Neuronal stem cell (in vitro differentiated cells): Measurements from ENCODE around the gene SPACA9.

Source experiments
- DNase-seq: peaks from one replicate; pipeline ENCODE4 v3.0.0-alpha.2; 2013; ENCODE audit warnings: low spot score
- H2AFZ ChIP-seq: one replicate; pipeline ENCODE4 v1.6.1; 2013; ENCODE audit warnings: mild to moderate bottlenecking, low read length, inconsistent platforms
- H2AK5ac ChIP-seq: 2 replicates; pipeline ENCODE4 v1.6.1; 2013; ENCODE audit warnings: low read depth, mild to moderate bottlenecking, inconsistent platforms, low read length, moderate library complexity, mixed read lengths
- H2BK120ac ChIP-seq: 2 replicates; pipeline ENCODE4 v1.6.1; 2013; ENCODE audit warnings: low read depth, mild to moderate bottlenecking, inconsistent platforms, low read length, moderate library complexity, mixed read lengths
- H2BK12ac ChIP-seq: one replicate; pipeline ENCODE4 v1.6.1; 2013; ENCODE audit warnings: low read length, inconsistent platforms
- H2BK15ac ChIP-seq: 2 replicates; pipeline ENCODE4 v1.6.1; 2013; ENCODE audit warnings: mild to moderate bottlenecking, low read length, inconsistent platforms, mixed read lengths
- H2BK5ac ChIP-seq: one replicate; pipeline ENCODE4 v1.6.1; 2013; ENCODE audit warnings: inconsistent platforms, mild to moderate bottlenecking, low read length, moderate library complexity
- H3K14ac ChIP-seq: one replicate; pipeline ENCODE4 v1.6.1; 2013; ENCODE audit warnings: low read length, inconsistent platforms
- H3K18ac ChIP-seq: 2 replicates; pipeline ENCODE4 v1.6.1; 2013; ENCODE audit warnings: low read length, inconsistent platforms
- H3K23ac ChIP-seq: 2 replicates; pipeline ENCODE4 v1.6.1; 2013; ENCODE audit warnings: low read depth, mild to moderate bottlenecking, mixed read lengths, low read length, inconsistent platforms; ENCODE audit not compliant: poor library complexity
- H3K27ac ChIP-seq: replicated peaks from 3 replicates; pipeline ENCODE4 v1.5.1; 2013; ENCODE audit warnings: low read length, inconsistent platforms
- H3K27me3 ChIP-seq, 3 experiments: 2 replicates each; pipeline ENCODE4 v1.6.1; 2013; ENCODE audit warnings: low read length in 3 of 3, mild to moderate bottlenecking in 2 of 3, inconsistent platforms in 1 of 3, low read depth in 1 of 3, mixed read lengths in 1 of 3, moderate library complexity in 1 of 3; ENCODE audit not compliant: control insufficient read depth in 3 of 3, insufficient read depth in 3 of 3
- H3K36me3 ChIP-seq, 2 donors: replicated peaks in 1 of 2; 2 replicates each; pipeline ENCODE4 v1.6.1; 2013; ENCODE audit warnings: low read length in 2 of 2; ENCODE audit not compliant: control insufficient read depth in 2 of 2, insufficient read depth in 2 of 2
- H3K4ac ChIP-seq: 2 replicates; pipeline ENCODE4 v1.6.1; 2013; ENCODE audit warnings: inconsistent platforms, mild to moderate bottlenecking, low read length, moderate library complexity
- H3K4me1 ChIP-seq, 2 donors: 1 replicate in 1 of 2; 2 replicates in 1 of 2; pipeline ENCODE4 v1.6.1; 2013; ENCODE audit warnings: low read length in 2 of 2, low read depth in 1 of 2; ENCODE audit not compliant: control insufficient read depth in 2 of 2, insufficient read depth in 1 of 2
- H3K4me2 ChIP-seq: one replicate; pipeline ENCODE4 v1.6.1; 2013; ENCODE audit warnings: mild to moderate bottlenecking, low read length, inconsistent platforms; ENCODE audit not compliant: insufficient read depth, poor library complexity, severe bottlenecking
- H3K4me3 ChIP-seq, 2 donors: 2 replicates each; pipeline ENCODE4 v1.5.1; 2013; ENCODE audit warnings: low read length in 2 of 2, mild to moderate bottlenecking in 2 of 2, inconsistent platforms in 1 of 2, moderate library complexity in 1 of 2
- H3K79me1 ChIP-seq: one replicate; pipeline ENCODE4 v1.6.1; 2013; ENCODE audit warnings: low read depth, mild to moderate bottlenecking, inconsistent platforms, low read length, moderate library complexity
- H3K9ac ChIP-seq: one replicate; pipeline ENCODE4 v1.6.1; 2013; ENCODE audit warnings: mild to moderate bottlenecking, low read depth, low read length, inconsistent platforms; ENCODE audit not compliant: poor library complexity
- H3K9me3 ChIP-seq, 2 donors: replicated peaks in 1 of 2; 2 replicates each; pipeline versions ENCODE3 to v1.6.1; 2013; ENCODE audit warnings: low read length in 2 of 2, mild to moderate bottlenecking in 2 of 2, inconsistent platforms in 1 of 2, low read depth in 1 of 2, mixed read lengths in 1 of 2, moderate library complexity in 1 of 2; ENCODE audit not compliant: control insufficient read depth in 2 of 2, insufficient read depth in 1 of 2
- H4K8ac ChIP-seq: one replicate; pipeline ENCODE4 v1.6.1; 2013; ENCODE audit warnings: low read depth, mild to moderate bottlenecking, inconsistent platforms, low read length, moderate library complexity
- H4K91ac ChIP-seq: one replicate; pipeline ENCODE4 v1.6.1; 2013; ENCODE audit warnings: low read length, low read depth, mild to moderate bottlenecking, inconsistent platforms; ENCODE audit not compliant: poor library complexity
- WGBS, 2 donors: extraction: QIAGEN DNeasy Blood & Tissue Kit; methylation state at CpG; one replicate each; pipeline ENCODE4 v1.1.7; 2013; ENCODE audit warnings: missing lambda C conversion rate in 2 of 2, mixed read lengths in 1 of 2; ENCODE audit not compliant: insufficient read length in 2 of 2, insufficient replicate concordance in 1 of 2; ENCODE audit errors: extremely low coverage in 2 of 2; 5-methylcytosine and 5-hydroxymethylcytosine counted together

SPACA9 gene

DNA sequence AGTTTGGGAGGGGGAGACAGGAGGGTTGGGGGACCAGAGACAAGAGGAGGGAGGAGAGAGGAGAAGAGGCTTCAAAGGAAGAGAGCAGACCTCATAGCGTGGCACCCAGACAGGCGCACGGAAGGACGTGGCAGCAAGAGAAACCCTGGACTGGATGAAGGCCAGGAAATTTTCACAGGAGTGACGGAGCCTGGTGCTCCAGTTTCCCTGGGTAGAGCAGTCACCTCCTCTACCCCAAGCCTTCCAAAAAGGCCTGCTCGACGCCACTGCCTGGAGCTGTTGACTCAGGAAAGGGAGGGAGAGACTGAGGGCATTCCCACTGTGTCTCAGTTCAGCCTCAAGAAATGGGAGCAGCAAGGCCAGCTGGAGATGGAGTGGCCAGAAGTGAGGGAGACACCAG, 19.9 kb upstream of the SPACA9 start:
- H2BK120ac ChIP-seq: no peak overlapping the region
- no CpG with 5 or more reads among the region's 7 CpGs for WGBS, 2 donors
- no peak overlapping the region for H2BK12ac ChIP-seq
- no peaks in the 10 kb centered on the region for H3K79me1 ChIP-seq
- no peak overlapping the region for H2AFZ ChIP-seq
- H3K4me1 ChIP-seq: peaks cover 13 to 17% of the 10 kb centered on the region in 2 donors
- H3K36me3 ChIP-seq: no peaks in the 10 kb centered on the region
- H3K14ac ChIP-seq: no peak overlapping the region
- no peak overlapping the region for H2AK5ac ChIP-seq
- no peaks in the 10 kb centered on the region for H3K9me3 ChIP-seq
- no peak overlapping the region for H3K18ac ChIP-seq
- H3K27me3 ChIP-seq: no peaks in the 10 kb centered on the region
- no peak overlapping the region for H4K91ac ChIP-seq
- no peak overlapping the region for H3K23ac ChIP-seq
- no peak overlapping the region for H3K4me3 ChIP-seq
- DNase-seq: no peak
- H4K8ac ChIP-seq: no peak overlapping the region
- no peak overlapping the region for H3K4me2 ChIP-seq
- no peak overlapping the region for H3K4ac ChIP-seq
- no peak overlapping the region for H2BK5ac ChIP-seq
- H3K9ac ChIP-seq: no peak overlapping the region
- H2BK15ac ChIP-seq: peak overlapping the region; percentile 5
- H3K27ac ChIP-seq: no peak overlapping the region

DNA sequence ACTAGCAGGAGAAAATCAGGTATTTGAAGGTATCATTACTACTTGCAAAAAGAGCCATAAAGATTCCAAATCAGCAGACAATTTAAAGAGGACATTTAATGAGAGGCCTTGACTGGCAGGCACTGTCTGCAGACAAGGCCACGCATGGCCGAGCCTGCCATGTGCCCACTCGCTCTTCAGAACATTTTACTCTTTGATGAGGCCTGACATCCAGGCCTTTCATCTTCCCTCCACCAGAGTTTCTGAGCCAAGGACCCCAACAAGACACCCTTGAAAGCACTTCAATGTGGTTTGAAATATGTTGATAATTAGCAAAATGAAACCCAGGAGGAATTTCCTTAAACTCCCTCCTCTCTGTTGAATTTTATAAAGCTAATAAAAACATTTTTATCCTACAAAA, 17.0 kb upstream of the SPACA9 start:
- no peaks in the 10 kb centered on the region for H3K79me1 ChIP-seq
- H3K9me3 ChIP-seq: no peaks in the 10 kb centered on the region
- H2BK120ac ChIP-seq: no peak overlapping the region
- H2BK5ac ChIP-seq: peak overlapping the region; percentile 43
- H4K91ac ChIP-seq: no peak overlapping the region
- no CpG with 5 or more reads among the region's 3 CpGs for WGBS, 2 donors
- no peak overlapping the region for H3K27ac ChIP-seq
- no peak overlapping the region for H3K14ac ChIP-seq
- no peak overlapping the region for H2BK12ac ChIP-seq
- no peak for DNase-seq
- H3K4me2 ChIP-seq: no peak overlapping the region
- H3K4ac ChIP-seq: no peak overlapping the region
- no peak overlapping the region for H2AK5ac ChIP-seq
- H3K27me3 ChIP-seq: no peaks in the 10 kb centered on the region
- H2AFZ ChIP-seq: no peak overlapping the region
- H3K23ac ChIP-seq: no peak overlapping the region
- no peaks in the 10 kb centered on the region for H3K36me3 ChIP-seq
- H3K9ac ChIP-seq: peak overlapping the region; percentile 12
- H3K18ac ChIP-seq: no peak overlapping the region
- no peak overlapping the region for H2BK15ac ChIP-seq
- H3K4me1 ChIP-seq: peaks cover 13 to 17% of the 10 kb centered on the region in 2 donors
- no peak overlapping the region for H4K8ac ChIP-seq
- H3K4me3 ChIP-seq: no peak overlapping the region

DNA sequence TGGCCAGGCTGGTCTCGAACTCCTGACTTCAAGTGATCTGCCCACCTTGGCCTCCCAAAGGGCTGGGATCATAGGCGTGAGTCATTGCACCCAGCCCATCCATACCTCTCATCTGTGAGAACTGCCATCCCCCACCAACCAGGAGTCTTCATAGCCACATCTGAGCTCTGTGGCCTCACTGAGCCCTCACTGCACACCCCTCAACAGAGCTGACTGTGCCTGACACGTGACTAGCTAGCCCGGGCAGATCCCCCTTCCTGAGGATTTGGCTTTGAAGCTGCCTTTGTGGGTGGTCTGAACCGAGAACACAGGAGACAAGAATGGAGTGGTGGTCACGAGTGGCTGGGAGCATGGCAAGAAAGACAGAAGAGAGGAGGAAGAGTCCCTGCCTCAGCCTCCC, 16.2 kb upstream of the SPACA9 start:
- DNase-seq: no peak
- Histone ChIP-seq H2BK15ac (no peak overlapping the region), H4K8ac (no peak overlapping the region), H3K4me1 (peaks cover 5 to 12% of the 10 kb centered on the region in 2 donors), H2AK5ac (no peak overlapping the region), H3K4me3 (no peak overlapping the region), H3K23ac (no peak overlapping the region), H3K14ac (no peak overlapping the region), H4K91ac (peak overlapping the region; percentile 16), H3K4ac (no peak overlapping the region), H2AFZ (no peak overlapping the region), H3K4me2 (no peak overlapping the region), H3K27ac (no peak overlapping the region), H3K9me3 (no peaks in the 10 kb centered on the region), H3K79me1 (no peaks in the 10 kb centered on the region), H2BK5ac (no peak overlapping the region), H3K36me3 (no peaks in the 10 kb centered on the region), H3K9ac (no peak overlapping the region), H2BK120ac (no peak overlapping the region), H2BK12ac (no peak overlapping the region), H3K27me3 (no peaks in the 10 kb centered on the region), H3K18ac (no peak overlapping the region)
- WGBS, 2 donors: no CpG with 5 or more reads among the region's 6 CpGs

DNA sequence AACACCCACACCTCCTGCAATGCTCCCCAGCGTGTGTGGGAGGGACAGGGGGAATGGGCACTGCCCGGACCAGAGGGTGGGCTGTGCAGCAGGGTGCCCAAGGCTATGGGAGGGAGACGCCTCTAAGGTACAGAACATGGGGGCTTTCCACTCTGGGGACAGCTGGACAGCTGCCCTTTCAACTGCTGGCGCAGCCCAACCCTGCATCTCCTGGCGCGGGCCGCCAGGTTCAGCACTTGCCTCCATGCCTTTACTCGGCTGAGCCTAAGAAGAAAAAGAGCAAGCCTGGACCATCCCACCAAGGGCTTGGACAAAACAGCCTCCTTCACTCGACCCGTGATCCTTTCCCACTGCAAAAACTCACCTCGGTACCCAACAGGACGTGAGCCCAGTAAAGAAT, 15.6 kb upstream of the SPACA9 start:
- Histone ChIP-seq H3K4ac (no peak overlapping the region), H3K4me3 (no peak overlapping the region), H3K9ac (no peak overlapping the region), H3K14ac (no peak overlapping the region), H3K4me1 (peaks cover 0 to 7% of the 10 kb centered on the region in 2 donors), H4K8ac (no peak overlapping the region), H2BK15ac (no peak overlapping the region), H2BK120ac (no peak overlapping the region), H2AK5ac (no peak overlapping the region), H2BK5ac (no peak overlapping the region), H3K9me3 (no peaks in the 10 kb centered on the region), H3K18ac (no peak overlapping the region), H4K91ac (no peak overlapping the region), H3K27me3 (no peaks in the 10 kb centered on the region), H3K27ac (no peak overlapping the region), H3K4me2 (no peak overlapping the region), H2AFZ (no peak overlapping the region), H3K36me3 (no peaks in the 10 kb centered on the region), H3K23ac (no peak overlapping the region), H2BK12ac (no peak overlapping the region), H3K79me1 (no peaks in the 10 kb centered on the region)
- WGBS, 2 donors: no CpG with 5 or more reads among the region's 12 CpGs
- DNase-seq: no peak
